ENCODE results near the gene PTPN13. TPM values are rescaled to one million over a fixed set of nuclear protein-coding genes. Genes with fewer than 3 reads are reported as not detected.

PTPN13 gene
- total RNA-seq, 1 experiment from 2014 or later = 107 TPM

- no peak overlapping the region for H3K27ac ChIP-seq (ENCODE audit: low read depth, low read length, poor library complexity, severe bottlenecking)
- CTCF ChIA-PET = no interaction called here
- no peaks in the 10 kb centered on the region for H3K27me3 ChIP-seq (replicated peaks; ENCODE audit: insufficient read depth, low read depth, low read length, poor library complexity)
- H3K4me3 ChIP-seq (ENCODE audit: low read depth, low read length, poor library complexity, severe bottlenecking) = no peak overlapping the region
- TF ChIP-seq CTCF (conservative IDR thresholded peaks at IDR 0.05; ENCODE audit: low read depth, low read length) = no peak
- TF ChIP-seq EZH2 (IDR thresholded peaks at IDR 0.05; ENCODE audit: borderline replicate concordance, low read depth, low read length, poor library complexity, severe bottlenecking) = no peak
- H3K9me3 ChIP-seq (ENCODE audit: low read depth, low read length, poor library complexity, severe bottlenecking) = no peaks in the 10 kb centered on the region
- BruUV-seq (replicated peaks) = no TSS peak
- H3K36me3 ChIP-seq (ENCODE audit: insufficient read depth, low read length, poor library complexity, severe bottlenecking) = no peaks in the 10 kb centered on the region
- intact Hi-C loops (cut with micrococcal nuclease; ENCODE audit: unreplicated experiment) = no loop called here
- POLR2A ChIA-PET (ENCODE audit: low non-redundant PET) = no interaction called here
- DNase-seq (ENCODE audit: low spot score) = no peak
- peaks cover 7% of the 10 kb centered on the region for H3K4me1 ChIP-seq (ENCODE audit: insufficient read depth, low read length, poor library complexity, severe bottlenecking)
These were observed 20.8 kb downstream of the PTPN13 start for GRCh38 chr4:86614865-86615264.

GRCh38 chr4:86615501-86615900 lies 21.4 kb downstream of the PTPN13 start:
- no peak for DNase-seq (ENCODE audit: low spot score)
- no peak overlapping the region for H3K4me3 ChIP-seq (ENCODE audit: low read depth, low read length, poor library complexity, severe bottlenecking)
- H3K36me3 ChIP-seq (ENCODE audit: insufficient read depth, low read length, poor library complexity, severe bottlenecking) = no peaks in the 10 kb centered on the region
- no peaks in the 10 kb centered on the region for H3K9me3 ChIP-seq (ENCODE audit: low read depth, low read length, poor library complexity, severe bottlenecking)
- intact Hi-C loops (cut with micrococcal nuclease; ENCODE audit: unreplicated experiment) = no loop called here
- H3K27ac ChIP-seq (ENCODE audit: low read depth, low read length, poor library complexity, severe bottlenecking) = no peak overlapping the region
- H3K4me1 ChIP-seq (ENCODE audit: insufficient read depth, low read length, poor library complexity, severe bottlenecking) = peaks cover 2% of the 10 kb centered on the region
- H3K27me3 ChIP-seq (replicated peaks; ENCODE audit: insufficient read depth, low read depth, low read length, poor library complexity) = no peaks in the 10 kb centered on the region
- ChIA-PET POLR2A (ENCODE audit: low non-redundant PET) (no interaction called here), CTCF (no interaction called here)
- no TSS peak for BruUV-seq (replicated peaks)
- TF ChIP-seq EZH2 (IDR thresholded peaks at IDR 0.05; ENCODE audit: borderline replicate concordance, low read depth, low read length, poor library complexity, severe bottlenecking) (no peak), CTCF (conservative IDR thresholded peaks at IDR 0.05; ENCODE audit: low read depth, low read length) (no peak)

GRCh38 chr4:86619656-86620055 lies 25.5 kb downstream of the PTPN13 start:
- peaks cover 18% of the 10 kb centered on the region for H3K4me1 ChIP-seq (ENCODE audit: insufficient read depth, low read length, poor library complexity, severe bottlenecking)
- H3K4me3 ChIP-seq (ENCODE audit: low read depth, low read length, poor library complexity, severe bottlenecking) = no peak overlapping the region
- intact Hi-C loops (cut with micrococcal nuclease; ENCODE audit: unreplicated experiment) = no loop called here
- ChIA-PET CTCF (no interaction called here), POLR2A (ENCODE audit: low non-redundant PET) (no interaction called here)
- no TSS peak for BruUV-seq (replicated peaks)
- no peak for TF ChIP-seq EZH2 (IDR thresholded peaks at IDR 0.05; ENCODE audit: borderline replicate concordance, low read depth, low read length, poor library complexity, severe bottlenecking)
- TF ChIP-seq CTCF (conservative IDR thresholded peaks at IDR 0.05; ENCODE audit: low read depth, low read length) = no peak
- no peaks in the 10 kb centered on the region for H3K27me3 ChIP-seq (replicated peaks; ENCODE audit: insufficient read depth, low read depth, low read length, poor library complexity)
- no peak for DNase-seq (ENCODE audit: low spot score)
- no peak overlapping the region for H3K27ac ChIP-seq (ENCODE audit: low read depth, low read length, poor library complexity, severe bottlenecking)
- H3K36me3 ChIP-seq (ENCODE audit: insufficient read depth, low read length, poor library complexity, severe bottlenecking) = no peaks in the 10 kb centered on the region
- H3K9me3 ChIP-seq (ENCODE audit: low read depth, low read length, poor library complexity, severe bottlenecking) = no peaks in the 10 kb centered on the region
